Testis (tissue), 3 donors: ENCODE data around the gene GUK1. TPM values are rescaled to one million over a fixed set of nuclear protein-coding genes. Genes with fewer than 3 reads are reported as not detected.

Experiments
- DNase-seq: peaks from one replicate; pipeline ENCODE4 v3.0.0-alpha.2; 2019
- H3K27ac ChIP-seq, 2 donors: fragments of 200-600 bp; sonication (generic); one replicate each; pipeline ENCODE4 v1.5.1; 2019
- H3K27me3 ChIP-seq: fragments of 200-600 bp; sonication (generic); one replicate; pipeline ENCODE4 v1.5.1; 2019
- H3K36me3 ChIP-seq: fragments of 200-600 bp; sonication (generic); one replicate; pipeline ENCODE4 v1.5.1; 2017; ENCODE audit warnings: low read depth; ENCODE audit errors: missing control alignments
- H3K4me1 ChIP-seq: fragments of 200-600 bp; sonication (generic); one replicate; pipeline ENCODE4 v1.5.1; 2019
- H3K4me3 ChIP-seq, 2 donors: fragments of 200-600 bp; sonication (generic); one replicate each; pipeline ENCODE4 v1.5.1; 2017 to 2019
- H3K9me3 ChIP-seq: fragments of 200-600 bp; sonication (generic); one replicate; pipeline ENCODE4 v1.5.1; 2017
- POLR2A ChIP-seq: fragments of 450-650 bp; IDR thresholded peaks from one replicate; pipeline ENCODE4 v1.6.1; 2017; ENCODE audit warnings: antibody characterized with exemption, mild to moderate bottlenecking, moderate library complexity
- WGBS, 2 donors: methylation state at CpG; one replicate each; pipeline ENCODE4 v1.1.5; 2018; 5-methylcytosine and 5-hydroxymethylcytosine counted together
- intact Hi-C: fragments of 100-400 bp; cut with DNase I; formaldehyde crosslinking; loops from one replicate; pipeline ENCODE4 v1.15.1; 2023; ENCODE audit warnings: low total_unique reads
- polyA plus RNA-seq: library from polyadenylated mRNA; stranded (reverse); fragments of 350-450 nt; fragmentation: Illumina TruSeq; extraction: RNeasy Lipid Tissue Mini Kit (QIAGEN cat#74804); gene quantifications from one replicate; pipeline ENCODE4 v1.2.3, GENCODE V29; 2014; ENCODE audit warnings: low read depth, low replicate concordance; ENCODE audit not compliant: insufficient read depth
- total RNA-seq, 2 donors: library from RNA; depleted of rRNA; stranded (reverse); fragments of >200 nt; gene quantifications; one replicate each; pipeline ENCODE4 v1.2.3, GENCODE V29; 2016
- TF ChIP-seq, protein P1 (sequence below), 3 experiments: fragments of 450-650 bp in 2 of 3; fragments of 200-600 bp in 1 of 3; sonication (generic) in 1 of 3; IDR thresholded peaks; one replicate each; pipeline ENCODE4 v1.5.1; 2016 to 2019; ENCODE audit warnings: antibody characterized with exemption in 3 of 3, mild to moderate bottlenecking in 2 of 3, moderate library complexity in 1 of 3

GUK1 gene
- total and polyA plus RNA-seq, 3 donors from 2014 or later: 236 to 343 (median 298) TPM

DNA sequence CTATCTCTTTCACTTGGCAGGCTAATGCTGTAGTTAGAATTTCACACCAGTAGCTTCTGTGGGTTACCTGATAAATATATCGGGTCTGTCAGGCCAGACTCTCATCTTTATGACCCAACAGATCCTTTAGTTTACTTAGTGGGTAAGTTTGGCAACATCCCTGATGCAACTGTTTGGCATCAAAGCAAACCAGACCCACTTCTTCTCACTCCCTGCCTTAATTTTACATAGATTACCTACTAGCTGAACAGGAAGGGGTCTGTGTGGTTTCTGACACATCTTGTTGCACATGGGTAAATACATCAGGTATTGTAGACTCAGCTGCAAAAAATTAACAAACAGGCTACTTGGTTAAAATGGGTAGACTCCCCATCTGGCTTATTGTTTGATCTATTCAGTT is 3.2 kb upstream of the GUK1 start:
- Histone ChIP-seq H3K36me3 (no peaks in the 10 kb centered on the region), H3K4me1 (peaks cover 9% of the 10 kb centered on the region), H3K27ac (no peak overlapping the region), H3K4me3 (no peak overlapping the region), H3K27me3 (no peaks in the 10 kb centered on the region), H3K9me3 (no peaks in the 10 kb centered on the region)
- intact Hi-C loops: loop anchor here (10.0 kb wide), 1 partner anchor 358 kb away; no protein-coding TSS in a partner anchor
- DNase-seq: no peak
- 57 to 75% methylated on average over 1 of the region's 1 CpG for WGBS, 2 donors
- no peak for TF ChIP-seq POLR2A
- TF ChIP-seq, protein P1, sequence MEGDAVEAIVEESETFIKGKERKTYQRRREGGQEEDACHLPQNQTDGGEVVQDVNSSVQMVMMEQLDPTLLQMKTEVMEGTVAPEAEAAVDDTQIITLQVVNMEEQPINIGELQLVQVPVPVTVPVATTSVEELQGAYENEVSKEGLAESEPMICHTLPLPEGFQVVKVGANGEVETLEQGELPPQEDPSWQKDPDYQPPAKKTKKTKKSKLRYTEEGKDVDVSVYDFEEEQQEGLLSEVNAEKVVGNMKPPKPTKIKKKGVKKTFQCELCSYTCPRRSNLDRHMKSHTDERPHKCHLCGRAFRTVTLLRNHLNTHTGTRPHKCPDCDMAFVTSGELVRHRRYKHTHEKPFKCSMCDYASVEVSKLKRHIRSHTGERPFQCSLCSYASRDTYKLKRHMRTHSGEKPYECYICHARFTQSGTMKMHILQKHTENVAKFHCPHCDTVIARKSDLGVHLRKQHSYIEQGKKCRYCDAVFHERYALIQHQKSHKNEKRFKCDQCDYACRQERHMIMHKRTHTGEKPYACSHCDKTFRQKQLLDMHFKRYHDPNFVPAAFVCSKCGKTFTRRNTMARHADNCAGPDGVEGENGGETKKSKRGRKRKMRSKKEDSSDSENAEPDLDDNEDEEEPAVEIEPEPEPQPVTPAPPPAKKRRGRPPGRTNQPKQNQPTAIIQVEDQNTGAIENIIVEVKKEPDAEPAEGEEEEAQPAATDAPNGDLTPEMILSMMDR (IDR thresholded peaks at IDR 0.05): no peak

DNA sequence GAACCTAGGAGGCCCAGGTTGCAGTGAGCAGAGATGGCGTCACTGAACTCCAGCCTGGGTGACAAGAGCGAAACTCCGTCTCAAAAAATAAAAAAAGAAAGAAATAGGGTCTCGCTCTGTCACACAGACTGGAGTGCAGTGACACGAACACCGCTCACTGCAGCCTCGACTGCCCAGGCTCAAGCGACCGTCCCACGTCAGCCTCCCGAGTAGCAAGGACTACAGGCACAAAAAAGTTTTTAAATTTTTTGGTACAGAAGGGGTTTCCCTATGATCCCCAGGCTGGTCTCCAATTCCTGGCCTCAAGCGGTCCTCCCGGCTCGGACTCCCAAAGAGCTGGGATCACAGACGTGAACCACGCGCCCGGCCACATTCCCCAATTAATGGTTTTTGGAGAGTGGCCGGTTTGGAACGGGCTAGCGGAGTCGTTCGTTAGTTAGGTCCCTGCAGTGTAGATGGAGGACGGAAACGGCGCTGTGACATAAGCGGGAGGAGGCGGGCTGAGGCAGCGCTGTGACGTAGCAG is 611 bp upstream of the GUK1 start:
- Histone ChIP-seq H3K9me3 (no peaks in the 10 kb centered on the region), H3K4me3 (peak overlapping the region; percentile 94 to 99), H3K36me3 (no peaks in the 10 kb centered on the region), H3K4me1 (peaks cover 23% of the 10 kb centered on the region), H3K27me3 (no peaks in the 10 kb centered on the region), H3K27ac (peak overlapping the region; percentile 97 to 99)
- 14 to 17% methylated on average over 30 of the region's 30 CpGs for WGBS, 2 donors
- intact Hi-C loops: loop anchor here (10.0 kb wide), 1 partner anchor 355 kb away; no protein-coding TSS in a partner anchor
- TF ChIP-seq, protein P1 (IDR thresholded peaks at IDR 0.05): no peak
- TF ChIP-seq POLR2A: no peak
- no peak for DNase-seq

DNA sequence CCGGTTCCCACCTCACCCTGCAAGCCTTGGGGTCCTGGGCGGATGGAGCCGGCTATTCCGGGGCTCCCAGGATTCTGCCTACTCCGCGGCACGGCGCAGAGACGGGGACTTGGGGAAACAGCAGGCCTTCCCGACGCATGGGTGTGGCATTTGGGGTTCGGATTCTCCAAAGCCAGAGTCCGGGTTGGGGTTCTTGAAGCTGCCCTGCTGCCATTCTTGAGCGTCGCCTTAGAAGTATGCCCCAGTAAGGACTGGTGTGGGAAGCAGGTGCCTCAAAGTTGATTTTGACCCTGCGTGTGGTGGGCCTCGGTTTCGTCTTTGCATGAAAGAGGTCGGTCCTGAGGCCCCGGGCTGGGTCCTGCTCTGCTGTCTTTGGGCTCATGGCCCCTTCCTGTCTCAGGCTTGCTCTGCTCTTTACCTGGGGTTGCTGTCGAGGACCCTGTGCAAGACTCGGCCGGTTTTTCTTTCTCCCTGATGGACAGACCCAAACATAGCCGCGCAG is 696 bp downstream of the GUK1 start:
- H3K9me3 ChIP-seq: no peaks in the 10 kb centered on the region
- H3K36me3 ChIP-seq: no peaks in the 10 kb centered on the region
- H3K4me1 ChIP-seq: peaks cover 32% of the 10 kb centered on the region
- H3K27ac ChIP-seq: peak overlapping the region; percentile 97 to 99
- DNase-seq: no peak
- WGBS, 2 donors: 2 to 5% methylated on average over 17 to 25 of the region's 25 CpGs
- peak overlapping the region; percentile 94 to 99 for H3K4me3 ChIP-seq
- no peaks in the 10 kb centered on the region for H3K27me3 ChIP-seq
- intact Hi-C loops: no loop called here
- TF ChIP-seq, protein P1 (IDR thresholded peaks at IDR 0.05): no peak
- TF ChIP-seq POLR2A: no peak

DNA sequence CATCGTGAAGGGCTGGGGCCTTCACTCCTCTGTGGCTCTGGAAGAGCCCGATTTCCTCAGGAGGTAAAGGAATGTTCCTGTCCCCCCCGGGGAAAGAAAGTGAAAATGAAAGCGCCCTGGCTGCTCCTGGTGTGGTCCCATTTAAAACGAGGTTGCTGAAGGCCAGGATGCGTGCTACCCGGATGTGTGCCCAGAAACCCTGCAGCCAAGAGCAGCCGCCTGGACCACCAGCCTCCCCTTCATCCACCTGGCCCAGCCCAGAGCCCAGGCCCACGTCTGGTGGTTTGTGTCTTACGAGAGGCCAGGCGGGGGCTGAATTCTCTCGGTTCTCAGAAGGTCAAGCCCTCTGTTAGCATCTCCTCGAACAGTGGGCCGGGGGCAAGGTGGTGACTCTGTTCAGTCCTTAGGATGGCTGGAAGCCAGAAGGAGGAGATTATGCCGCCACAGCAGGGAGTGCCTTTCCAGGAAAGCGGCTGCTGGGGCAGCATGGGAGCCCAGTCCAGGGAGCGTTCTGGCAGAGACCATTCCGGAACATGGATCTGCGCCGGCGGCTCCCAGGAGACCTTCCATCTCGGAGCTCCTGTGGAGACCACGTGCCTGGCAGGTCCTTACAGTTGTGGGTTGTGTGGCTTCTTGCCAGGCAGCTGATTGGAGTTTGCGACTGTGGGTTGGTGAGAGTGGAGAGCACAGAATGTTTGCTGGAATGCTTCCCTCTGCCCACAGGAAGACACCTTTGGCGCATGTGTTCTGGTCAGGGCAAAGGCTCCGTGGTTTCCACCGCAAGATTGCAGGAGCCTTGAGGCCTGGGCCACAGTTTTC is 1.4 kb downstream of the GUK1 start:
- peak overlapping the region; percentile 97 to 99 for H3K27ac ChIP-seq
- 8 to 9% methylated on average over 14 to 27 of the region's 27 CpGs for WGBS, 2 donors
- H3K27me3 ChIP-seq: no peaks in the 10 kb centered on the region
- no peaks in the 10 kb centered on the region for H3K36me3 ChIP-seq
- DNase-seq: peak; percentile 79
- TF ChIP-seq, protein P1 (IDR thresholded peaks at IDR 0.05): no peak
- peak overlapping the region; percentile 94 to 99 for H3K4me3 ChIP-seq
- intact Hi-C loops: no loop called here
- peaks cover 38% of the 10 kb centered on the region for H3K4me1 ChIP-seq
- no peaks in the 10 kb centered on the region for H3K9me3 ChIP-seq
